HG03108 (cell line): ENCODE data around the gene EHD4.

ENCODE experiments used
- ATAC-seq: cut with Tn5 transposase; IDR thresholded peaks from one replicate; pipeline ENCODE4 v1.9.1; 2021; ENCODE audit warnings: moderate library complexity; ENCODE audit not compliant: unreplicated experiment

EHD4 gene

DNA sequence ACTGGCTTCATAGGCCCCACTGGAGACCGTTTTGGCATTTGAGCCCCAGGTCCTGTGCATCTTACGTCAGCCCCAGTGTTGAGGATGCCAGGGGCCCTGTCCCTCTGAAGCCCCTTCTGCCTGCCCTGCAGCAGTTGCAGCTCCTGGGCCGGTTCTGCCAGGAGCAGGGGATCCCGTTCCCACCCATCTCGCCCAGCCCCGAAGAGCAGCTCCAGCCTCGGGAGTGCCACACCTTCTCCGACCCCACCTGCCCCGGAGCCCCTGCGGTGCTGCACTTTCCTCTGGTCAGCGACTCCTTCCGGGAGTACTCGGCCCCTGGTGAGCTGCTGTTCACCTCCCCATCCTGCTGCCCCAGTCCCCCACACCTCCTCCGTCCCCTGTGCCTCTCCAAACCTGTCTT lies 125.2 kb downstream of the EHD4 start:
- ATAC-seq, result no peak
